GM19099 (cell line): ENCODE measurements around the gene GLCCI1.

Experiments
- POLR2A ChIP-seq: IDR thresholded peaks from 3 replicates; pipeline ENCODE4 v1.6.1; 2011; ENCODE audit warnings: low read depth; ENCODE audit not compliant: insufficient read length; ENCODE audit errors: extremely low read depth

The GLCCI1 gene

DNA sequence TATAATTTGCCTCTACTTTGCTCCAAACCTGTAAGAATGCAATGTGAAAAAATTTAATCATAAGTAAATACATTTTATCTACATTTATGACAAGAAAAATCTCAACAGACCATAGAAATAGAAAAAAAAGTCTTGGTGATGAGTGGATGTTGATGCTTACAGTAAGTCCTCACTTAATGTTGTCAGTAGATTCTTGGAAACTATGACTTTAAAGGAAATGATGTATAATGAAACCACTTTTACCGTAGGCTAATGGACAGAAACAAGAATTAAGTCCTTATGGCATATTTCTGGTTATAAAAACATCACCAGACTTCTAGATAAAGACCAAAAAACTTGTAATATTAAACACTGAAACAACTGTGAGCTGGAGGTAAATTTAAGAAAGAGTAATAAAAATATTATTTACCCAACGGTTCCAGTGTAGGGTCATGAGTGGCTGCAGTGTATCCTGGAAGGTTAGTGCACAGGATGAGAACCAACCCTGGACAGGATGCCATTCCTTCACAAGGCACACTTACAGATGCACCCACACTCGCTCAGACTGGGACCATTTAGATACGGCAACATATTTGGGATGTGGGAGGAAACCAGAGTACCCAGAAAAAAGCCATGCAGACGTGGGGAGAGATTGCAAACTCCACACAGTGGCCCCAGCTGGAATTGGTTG is 76.3 kb downstream of the GLCCI1 start:
- no peak for TF ChIP-seq POLR2A

DNA sequence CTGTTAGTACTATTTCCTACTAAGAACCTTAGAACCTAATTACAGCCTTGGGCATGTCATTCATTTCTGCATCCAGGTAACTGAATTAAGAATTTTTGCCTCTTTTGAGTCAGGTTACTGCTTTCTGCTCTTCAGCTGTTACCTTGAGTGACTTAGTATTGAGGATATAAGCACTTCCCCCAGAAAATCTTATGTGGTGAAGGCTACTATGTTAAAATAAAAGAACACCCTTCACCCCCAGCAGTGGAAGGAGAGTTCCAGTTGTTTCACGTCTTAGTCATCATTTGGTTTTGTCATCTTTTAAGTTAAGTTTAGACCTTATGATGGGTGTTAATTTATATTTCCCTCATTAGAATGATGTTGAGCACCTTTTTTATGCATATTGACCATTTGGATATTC is 82.8 kb downstream of the GLCCI1 start:
- no peak for TF ChIP-seq POLR2A

DNA sequence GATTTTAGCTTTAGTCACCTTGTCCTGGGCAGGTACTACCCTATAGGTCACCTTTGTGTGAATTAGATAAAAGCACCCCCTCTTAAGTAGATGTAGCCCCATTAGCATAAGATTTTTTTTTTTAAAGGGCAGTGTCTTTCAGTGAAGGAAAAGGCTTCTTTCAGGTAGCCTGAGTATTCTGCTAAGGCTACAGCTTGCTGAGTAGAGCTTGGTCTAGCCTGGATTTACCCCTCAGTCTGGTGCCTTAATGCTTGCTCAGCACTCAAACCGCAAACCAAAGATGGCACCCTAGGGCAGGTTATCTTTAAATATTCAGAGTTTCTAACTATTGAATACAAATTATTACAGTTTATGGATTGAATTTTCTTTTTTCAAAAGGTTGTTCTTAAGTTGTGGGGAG is 83.4 kb downstream of the GLCCI1 start:
- no peak for TF ChIP-seq POLR2A

DNA sequence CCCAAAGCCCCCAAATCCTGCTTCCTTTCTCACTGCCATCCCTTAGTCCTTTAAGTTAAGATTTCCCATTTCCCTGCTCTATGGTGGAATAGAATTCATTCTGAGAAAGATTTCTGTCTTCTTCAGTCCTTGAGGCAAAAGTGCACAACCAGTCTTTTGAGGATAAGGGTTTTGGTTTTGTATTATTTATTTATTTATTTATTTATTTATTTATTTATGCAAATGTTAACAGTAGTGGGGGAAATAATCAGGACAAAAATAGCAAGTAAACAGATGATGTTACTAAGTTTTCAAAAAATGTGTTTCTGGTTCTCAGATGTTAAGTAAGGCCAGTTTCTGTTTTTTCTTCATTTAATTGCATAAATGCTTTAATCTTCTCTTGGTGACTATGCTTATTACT is 84.2 kb downstream of the GLCCI1 start:
- no peak for TF ChIP-seq POLR2A

DNA sequence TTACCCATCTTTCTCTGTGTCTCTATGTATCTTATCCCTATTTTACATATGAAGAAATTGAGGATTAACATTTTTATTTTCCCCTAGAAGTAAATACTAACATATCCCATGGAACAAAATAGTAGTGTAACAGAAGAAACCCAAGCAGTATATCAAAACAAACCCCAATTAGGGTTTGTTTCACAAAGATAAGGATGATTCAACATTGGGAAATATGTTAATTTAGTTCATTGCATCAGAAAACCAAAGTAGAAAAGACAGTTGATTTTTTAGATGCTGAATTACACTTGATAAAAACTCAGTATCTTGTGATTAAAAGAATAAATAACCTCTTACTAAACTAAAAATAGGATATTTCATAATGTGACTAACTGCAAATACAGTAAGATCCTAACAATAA is 87.8 kb downstream of the GLCCI1 start:
- TF ChIP-seq POLR2A: no peak

DNA sequence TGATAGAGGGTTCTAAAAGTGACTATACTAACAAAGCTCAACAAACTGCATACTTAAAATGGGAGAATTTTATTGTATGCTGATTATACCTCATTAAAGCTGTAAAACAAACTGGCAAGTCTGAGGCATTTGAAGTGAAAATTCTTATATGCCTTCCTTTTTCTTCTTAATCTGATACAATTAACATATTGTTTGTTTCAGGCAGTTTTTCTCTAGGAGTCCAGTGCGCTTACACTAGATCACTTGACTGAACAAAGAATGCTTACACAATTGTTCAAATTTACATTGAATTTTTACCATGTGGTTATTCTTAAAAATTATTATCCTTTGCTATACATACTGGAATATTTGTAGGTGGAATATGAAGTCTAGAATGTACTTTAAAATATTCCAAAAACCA is 89.0 kb downstream of the GLCCI1 start:
- no peak for TF ChIP-seq POLR2A

DNA sequence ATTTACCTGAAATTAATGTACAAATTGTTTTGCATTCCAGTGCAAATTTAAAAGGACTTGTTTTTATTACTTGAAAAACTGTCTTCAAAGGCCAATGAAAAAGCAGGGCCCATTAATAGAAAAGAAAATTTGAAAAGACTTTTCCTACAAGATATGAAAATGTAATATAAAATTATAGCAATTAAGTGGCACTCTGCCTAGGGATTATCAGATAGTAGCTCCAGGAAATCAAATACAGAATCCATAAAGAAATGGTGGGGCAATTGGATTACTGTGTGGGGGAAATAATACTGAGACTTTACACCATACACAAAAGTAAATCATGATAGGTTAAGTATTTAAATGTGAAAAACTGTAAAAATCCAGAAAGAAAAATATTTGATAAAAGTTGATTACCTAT is 89.7 kb downstream of the GLCCI1 start:
- TF ChIP-seq POLR2A: no peak

DNA sequence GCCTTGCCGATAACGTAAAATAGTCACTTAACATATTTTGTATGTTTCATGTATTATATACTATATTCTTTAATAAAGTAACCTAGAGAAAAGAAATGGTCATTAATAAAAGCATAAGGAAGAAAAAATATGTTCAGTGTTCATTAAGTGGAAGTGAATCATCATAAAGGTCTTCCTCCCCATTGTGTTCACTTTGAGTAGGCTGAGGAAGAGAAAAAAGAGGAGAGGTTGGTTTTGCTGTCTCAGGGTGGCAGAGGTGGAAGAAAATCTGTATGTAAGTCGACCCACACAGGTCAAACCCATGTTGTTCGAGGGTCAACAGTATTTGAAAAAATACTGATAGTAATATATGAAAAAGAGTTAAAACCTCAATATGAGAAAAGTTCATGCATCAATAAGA is 90.3 kb downstream of the GLCCI1 start:
- TF ChIP-seq POLR2A: no peak

DNA sequence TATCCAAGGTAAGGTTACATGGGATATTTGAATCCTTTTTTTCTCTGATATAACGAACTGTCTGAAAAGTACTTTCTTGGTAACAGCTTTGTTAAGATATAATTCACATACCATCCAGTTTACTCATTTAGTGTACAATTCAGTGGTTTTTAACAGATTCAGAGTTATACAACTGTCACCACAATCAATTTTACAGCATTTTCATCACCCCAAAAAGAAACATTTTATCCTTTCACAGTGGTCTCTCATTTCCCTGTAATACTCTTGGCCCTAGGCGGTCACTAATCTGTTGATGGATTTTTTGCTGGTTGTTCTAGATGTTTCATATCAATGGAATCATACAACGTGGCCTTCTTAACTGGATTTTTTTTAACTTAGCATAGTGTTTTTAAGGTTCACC is 91.6 kb downstream of the GLCCI1 start:
- TF ChIP-seq POLR2A: no peak

DNA sequence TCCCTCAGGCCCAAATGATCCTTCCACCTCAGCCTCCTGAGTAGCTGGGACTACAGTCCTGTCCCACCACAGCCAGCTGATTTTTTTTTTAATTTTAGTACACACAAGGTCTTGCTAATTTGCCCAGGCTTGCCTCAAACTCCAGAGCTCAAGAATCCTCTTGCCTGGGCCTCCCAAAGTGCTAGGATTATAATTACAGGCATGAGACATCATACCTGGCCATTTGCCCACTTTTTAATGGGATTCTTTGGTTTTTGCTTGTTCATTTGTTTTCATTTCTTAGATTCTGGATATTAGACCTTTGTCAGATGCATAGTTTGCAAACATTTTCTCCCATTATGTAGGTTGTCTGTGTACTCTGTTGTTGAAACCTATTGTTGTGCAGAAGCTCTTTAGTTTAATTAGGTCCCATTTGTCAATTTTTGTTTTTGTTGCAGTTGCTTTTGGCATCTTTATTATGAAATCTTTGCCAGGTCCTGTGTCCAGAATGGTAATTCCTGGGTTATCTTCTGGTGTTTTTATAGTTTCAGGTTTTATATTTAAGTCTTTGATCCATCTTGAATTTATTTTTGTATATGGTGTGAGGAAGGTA is 95.2 kb downstream of the GLCCI1 start:
- TF ChIP-seq POLR2A: no peak

DNA sequence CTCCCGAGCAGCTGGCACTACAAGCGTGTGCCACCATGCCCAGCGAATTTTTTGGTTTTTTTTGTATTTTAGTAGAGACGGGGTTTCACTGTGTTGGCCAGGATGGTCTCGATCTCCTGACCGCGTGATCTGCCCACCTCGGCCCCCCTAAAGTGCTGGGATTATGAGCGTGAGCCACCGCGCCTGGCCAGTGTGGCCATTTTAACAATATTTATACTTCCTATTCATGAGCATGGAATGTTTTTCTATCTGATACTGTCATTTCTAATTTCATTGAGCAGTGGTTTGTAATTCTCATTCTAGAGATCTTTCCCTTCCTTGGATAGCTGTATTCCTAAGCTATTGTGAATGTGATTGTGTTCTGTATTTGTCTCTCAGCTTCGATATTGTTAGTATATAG is 96.2 kb downstream of the GLCCI1 start:
- TF ChIP-seq POLR2A: no peak

DNA sequence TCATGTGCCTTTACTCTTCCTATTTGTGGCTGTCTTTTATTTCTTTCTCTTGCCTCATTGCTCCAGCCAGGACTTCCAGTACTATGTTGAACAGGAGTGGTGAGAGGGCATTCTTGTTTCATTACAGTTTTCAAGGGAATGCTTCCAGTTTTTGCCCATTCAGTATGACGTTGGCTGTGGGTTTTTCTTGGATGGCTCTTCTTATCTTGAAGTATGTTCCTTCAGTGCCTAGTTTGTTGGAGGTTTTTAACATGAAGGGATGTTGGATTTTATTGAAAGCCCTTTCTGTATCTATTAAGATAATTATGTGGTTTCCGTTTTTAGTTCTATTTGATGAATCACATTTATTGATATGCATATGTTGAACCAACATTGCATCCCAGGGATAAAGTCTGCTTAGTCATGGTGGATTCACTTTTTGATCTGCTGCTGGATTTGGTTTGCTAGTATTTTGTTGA is 96.8 kb downstream of the GLCCI1 start:
- no peak for TF ChIP-seq POLR2A

DNA sequence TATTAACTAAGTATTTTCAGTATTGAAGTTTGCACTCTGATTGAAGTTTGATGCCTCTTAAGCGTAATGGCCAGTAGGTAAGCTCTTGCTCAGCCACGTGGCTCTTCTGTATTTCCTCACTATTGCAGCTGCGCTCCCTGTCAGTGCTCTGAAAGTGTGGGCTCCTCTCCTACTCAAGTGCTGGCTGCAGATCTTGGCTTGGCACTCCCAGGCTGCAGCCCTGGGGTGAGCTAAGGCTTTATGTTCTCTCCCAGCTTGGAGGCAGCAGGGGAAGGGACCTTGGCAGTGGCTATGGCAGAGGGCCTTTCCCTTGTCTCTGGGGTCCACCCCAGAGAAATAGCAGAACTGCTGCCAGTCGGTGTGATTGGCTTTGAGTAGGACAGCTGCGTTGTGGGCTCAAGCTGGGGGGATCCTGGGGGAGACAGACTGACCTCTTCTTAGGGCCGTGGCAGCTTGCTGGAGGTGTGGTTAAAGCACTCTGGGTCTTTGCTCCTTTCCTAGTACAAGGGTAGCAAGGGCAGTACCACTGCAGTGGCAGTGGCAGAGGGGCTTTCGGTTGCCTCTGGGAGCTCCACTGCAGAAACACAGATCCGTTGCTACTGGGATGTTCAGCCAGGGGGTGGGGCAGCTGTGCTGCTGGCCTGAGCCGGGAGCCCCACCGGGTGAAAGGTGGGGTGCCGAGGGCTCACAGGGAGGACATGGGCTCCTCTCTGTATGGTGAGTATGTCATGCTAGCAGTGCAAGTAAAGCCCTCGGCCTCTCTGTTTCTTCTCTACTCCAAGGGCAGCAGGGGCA is 100.5 kb downstream of the GLCCI1 start:
- no peak for TF ChIP-seq POLR2A

DNA sequence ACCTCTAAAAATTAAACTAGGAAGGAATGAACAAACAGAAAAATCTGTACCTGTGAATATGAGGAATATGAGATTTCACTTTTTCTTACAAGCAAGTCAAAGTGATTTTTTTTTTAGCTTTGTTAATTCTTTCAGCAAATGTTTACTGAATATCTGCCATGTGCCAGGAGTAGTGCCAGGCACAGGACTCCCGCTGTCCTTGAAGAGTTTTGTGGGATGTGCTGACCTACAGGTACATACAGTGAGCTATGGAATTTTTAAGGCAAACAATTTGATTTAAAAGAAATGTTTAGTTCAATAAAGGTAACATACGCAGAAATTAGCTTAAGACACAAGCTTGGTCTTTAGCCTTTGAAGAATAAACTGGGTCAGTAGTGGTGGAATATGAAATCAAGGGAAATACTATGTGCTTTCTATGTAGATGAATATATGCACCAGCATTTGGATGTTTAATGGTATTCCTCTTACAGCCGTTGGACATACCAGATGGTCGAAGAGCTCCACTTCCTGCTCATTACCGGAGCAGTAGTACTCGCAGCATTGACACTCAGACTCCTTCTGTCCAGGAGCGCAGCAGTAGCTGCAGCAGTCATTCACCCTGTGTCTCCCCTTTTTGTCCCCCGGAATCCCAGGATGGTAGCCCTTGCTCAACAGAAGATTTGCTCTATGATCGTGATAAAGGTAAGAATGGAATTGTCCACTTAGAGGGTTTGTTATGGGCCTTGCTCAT is 102.0 kb downstream of the GLCCI1 start:
- TF ChIP-seq POLR2A: no peak

DNA sequence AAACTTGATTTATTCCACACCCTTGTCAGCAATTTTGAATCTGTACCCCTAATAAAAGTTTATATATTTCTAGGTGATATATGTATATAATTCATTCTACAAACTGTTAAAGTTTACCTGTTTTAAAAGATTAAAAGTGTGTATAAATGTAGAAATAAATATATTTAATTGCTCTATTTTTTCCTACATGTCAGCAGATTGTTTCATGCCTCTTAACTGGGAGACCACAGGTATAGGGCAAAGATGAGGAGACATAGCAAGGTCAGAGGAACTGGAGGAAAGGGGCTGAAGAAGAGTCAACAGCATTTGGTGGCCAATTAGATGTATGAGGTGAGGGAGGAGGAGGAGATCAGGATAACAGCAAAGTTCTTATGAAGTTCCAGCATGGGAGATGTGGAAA is 109.8 kb downstream of the GLCCI1 start:
- TF ChIP-seq POLR2A: no peak

DNA sequence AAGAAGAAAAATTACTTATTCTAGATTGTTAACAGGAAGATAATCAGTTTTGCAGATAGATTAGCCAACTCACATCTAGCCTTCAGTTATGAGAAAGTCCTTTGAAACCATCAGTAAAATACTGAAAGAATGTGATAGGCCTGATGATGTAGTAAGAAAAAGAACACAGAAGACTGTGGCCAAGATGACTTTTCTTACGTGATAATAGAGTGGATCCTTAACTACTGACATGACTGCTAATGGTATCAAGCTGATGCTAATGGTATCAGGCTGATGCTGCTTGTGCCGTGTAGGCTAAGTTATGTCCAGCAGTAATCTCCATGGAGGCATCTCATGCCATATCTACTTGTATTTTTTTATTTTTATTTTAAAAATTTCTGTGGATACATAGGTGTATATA is 114.2 kb downstream of the GLCCI1 start:
- TF ChIP-seq POLR2A: no peak

DNA sequence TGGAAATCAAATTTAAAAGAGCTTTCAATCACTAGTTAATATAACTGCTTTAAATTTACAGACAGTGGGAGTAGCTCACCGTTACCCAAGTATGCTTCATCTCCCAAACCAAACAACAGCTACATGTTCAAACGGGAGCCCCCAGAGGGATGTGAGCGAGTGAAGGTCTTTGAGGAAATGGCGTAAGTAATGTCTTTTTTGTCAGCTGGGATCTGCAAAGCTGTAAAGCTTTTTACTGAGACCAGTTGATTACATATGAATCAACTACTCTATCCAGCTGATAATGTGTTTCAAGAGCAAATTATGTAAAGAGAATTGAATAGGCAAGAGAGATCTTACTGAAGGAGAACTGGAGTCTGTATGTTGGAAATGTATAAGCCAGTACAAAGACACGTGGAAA is 116.2 kb downstream of the GLCCI1 start:
- no peak for TF ChIP-seq POLR2A
